GM23338 (cell line): Measurements from ENCODE around the gene PCLAF. TPM values are rescaled to one million over a fixed set of nuclear protein-coding genes. Genes with fewer than 3 reads are reported as not detected.

Experiments
- ATAC-seq: fragments of 200-7000 bp; cut with Tn5 transposase; 3 replicates; pipeline ENCODE4 v1.9.1; 2020
- DNase-seq: peaks from one replicate; pipeline ENCODE4 v3.0.0-alpha.2; 2015; ENCODE audit warnings: low spot score
- H2AFZ ChIP-seq: fragments of 200-600 bp; sonication (generic); 2 replicates; pipeline ENCODE4 v1.8.0; 2016; ENCODE audit warnings: antibody characterized with exemption, mild to moderate bottlenecking, moderate library complexity
- H3F3A ChIP-seq: fragments of 200-600 bp; sonication (generic); replicated peaks from 2 replicates; pipeline ENCODE4 v1.8.0; 2017; ENCODE audit warnings: antibody characterized with exemption, mixed run types, low read depth
- H3K27ac ChIP-seq: fragments of 200-600 bp; sonication (generic); 2 replicates; pipeline ENCODE4 v1.6.1; 2016; ENCODE audit warnings: low read depth
- H3K27me3 ChIP-seq: fragments of 200-600 bp; sonication (generic); 2 replicates; pipeline ENCODE4 v1.8.0; 2016; ENCODE audit warnings: mild to moderate bottlenecking, mixed run types, moderate library complexity; ENCODE audit not compliant: insufficient read depth
- H3K36me3 ChIP-seq: fragments of 200-600 bp; sonication (generic); 2 replicates; pipeline ENCODE4 v1.8.0; 2016; ENCODE audit warnings: mild to moderate bottlenecking; ENCODE audit not compliant: insufficient read depth
- H3K4me1 ChIP-seq: fragments of 200-600 bp; sonication (generic); 2 replicates; pipeline ENCODE4 v1.8.0; 2016; ENCODE audit warnings: mild to moderate bottlenecking, moderate library complexity; ENCODE audit not compliant: insufficient read depth
- H3K4me2 ChIP-seq: fragments of 200-600 bp; sonication (generic); 2 replicates; pipeline ENCODE4 v1.7.1; 2017; ENCODE audit warnings: mixed run types
- H3K4me3 ChIP-seq: fragments of 200-600 bp; sonication (generic); 2 replicates; pipeline ENCODE4 v1.6.1; 2016; ENCODE audit warnings: mixed run types
- H3K79me2 ChIP-seq: fragments of 200-600 bp; sonication (generic); replicated peaks from 2 replicates; pipeline ENCODE4 v1.8.0; 2017; ENCODE audit warnings: mild to moderate bottlenecking; ENCODE audit not compliant: insufficient read depth
- H3K9me2 ChIP-seq: fragments of 200-600 bp; sonication (generic); 2 replicates; pipeline ENCODE4 v1.8.0; 2017; ENCODE audit not compliant: insufficient read depth
- H4K20me1 ChIP-seq: fragments of 200-600 bp; sonication (generic); replicated peaks from 2 replicates; pipeline ENCODE4 v1.8.0; 2017; ENCODE audit warnings: mild to moderate bottlenecking; ENCODE audit not compliant: insufficient read depth
- H3K27ac Mint-ChIP-seq: 2 replicates; pipeline ENCODE4 v1.8.0; 2020; ENCODE audit warnings: inconsistent platforms, mild to moderate bottlenecking, moderate library complexity, mixed read lengths
- H3K27me3 Mint-ChIP-seq: 3 replicates; pipeline ENCODE4 v1.8.0; 2022; ENCODE audit warnings: low read depth, mild to moderate bottlenecking, moderate library complexity, mixed read lengths, inconsistent platforms; ENCODE audit not compliant: insufficient read depth, poor library complexity
- H3K36me3 Mint-ChIP-seq: 3 replicates; pipeline ENCODE4 v1.8.0; 2021; ENCODE audit warnings: low read depth, mild to moderate bottlenecking, inconsistent platforms, moderate library complexity, mixed read lengths
- H3K4me1 Mint-ChIP-seq: 3 replicates; pipeline ENCODE4 v1.8.0; 2020; ENCODE audit warnings: mild to moderate bottlenecking, inconsistent platforms, mixed read lengths
- H3K4me3 Mint-ChIP-seq: 3 replicates; pipeline ENCODE4 v1.8.0; 2021; ENCODE audit warnings: moderate library complexity, mild to moderate bottlenecking, inconsistent platforms, mixed read lengths
- H3K9me3 Mint-ChIP-seq: 3 replicates; pipeline ENCODE4 v1.8.0; 2020; ENCODE audit warnings: moderate library complexity, mild to moderate bottlenecking, inconsistent platforms, mixed read lengths
- CREB1 ChIP-seq: fragments of 250-450 bp; sonication (Bioruptor Pico); IDR thresholded peaks from 2 replicates; pipeline ENCODE4 v1.5.0; 2020; ENCODE audit warnings: low read depth, mild to moderate bottlenecking, moderate library complexity
- EZH2 ChIP-seq: fragments of 200-600 bp; sonication (generic); IDR thresholded peaks from one replicate; pipeline ENCODE4 v1.8.0; 2017; ENCODE audit warnings: antibody characterized with exemption, mild to moderate bottlenecking, low read depth; ENCODE audit not compliant: unreplicated experiment
- EZH2phosphoT487 ChIP-seq: fragments of 200-600 bp; sonication (generic); IDR thresholded peaks from one replicate; pipeline ENCODE4 v1.8.1; 2018; ENCODE audit warnings: antibody characterized with exemption; ENCODE audit not compliant: unreplicated experiment
- JUNB ChIP-seq: IDR thresholded peaks from one replicate; pipeline ENCODE4 v1.6.1; 2016; ENCODE audit warnings: antibody characterized with exemption; ENCODE audit not compliant: unreplicated experiment
- NANOG ChIP-seq: IDR thresholded peaks from 2 replicates; pipeline ENCODE4 v1.6.1; 2016; ENCODE audit warnings: antibody characterized with exemption, borderline replicate concordance
- POLR2AphosphoS5 ChIP-seq: IDR thresholded peaks from 2 replicates; pipeline ENCODE4 v1.6.1; 2016; ENCODE audit warnings: antibody characterized with exemption, low read depth
- STAT1 ChIP-seq: IDR thresholded peaks from one replicate; pipeline ENCODE4 v1.6.1; 2016; ENCODE audit warnings: antibody characterized with exemption; ENCODE audit not compliant: unreplicated experiment
- ZNF114 ChIP-seq: fragments of 250-450 bp; sonication (Bioruptor Pico); IDR thresholded peaks from 2 replicates; pipeline ENCODE4 v1.5.0; 2020; ENCODE audit warnings: mild to moderate bottlenecking, moderate library complexity
- ZNF331 ChIP-seq: fragments of 250-450 bp; sonication (Bioruptor Pico); IDR thresholded peaks from 2 replicates; pipeline ENCODE4 v1.5.0; 2020; ENCODE audit warnings: low read depth, mild to moderate bottlenecking, moderate library complexity
- polyA plus RNA-seq: library from polyadenylated mRNA; unstranded; fragments of >200 nt; fragmentation: Nextera tagmentation; extraction: Ambion mirVana; gene quantifications from 2 replicates; pipeline ENCODE4 v1.2.1, GENCODE V29; 2016
- total RNA-seq: library from RNA; depleted of rRNA; stranded (reverse); fragments of >200 nt; shearing (Covaris generic); gene quantifications from 2 replicates; pipeline ENCODE4 v1.2.3, GENCODE V29; 2014
- TF ChIP-seq, protein P1 (sequence below), 2 experiments: fragments of 200-600 bp in 1 of 2; sonication (generic) in 1 of 2; conservative IDR thresholded peaks; 2 replicates each; pipeline versions ENCODE4 v1.5.1 to v1.6.1; 2016 to 2017; ENCODE audit warnings: antibody characterized with exemption in 2 of 2, low read depth in 2 of 2, mild to moderate bottlenecking in 2 of 2, moderate library complexity in 1 of 2
- TF ChIP-seq, protein P2 (sequence below): IDR thresholded peaks from 2 replicates; pipeline ENCODE4 v1.6.1; 2016; ENCODE audit warnings: antibody characterized with exemption
- TF ChIP-seq, protein P3 (sequence below): fragments of 250-450 bp; sonication (Bioruptor Pico); IDR thresholded peaks from 2 replicates; pipeline ENCODE4 v1.5.0; 2020; ENCODE audit warnings: mild to moderate bottlenecking, moderate library complexity
- TF ChIP-seq, protein P4 (sequence below): IDR thresholded peaks from one replicate; pipeline ENCODE4 v1.6.1; 2018; ENCODE audit warnings: antibody characterized with exemption; ENCODE audit not compliant: unreplicated experiment

PCLAF gene
- total and polyA plus RNA-seq, 2 experiments from 2014 or later, result 48.9 to 206 TPM

DNA sequence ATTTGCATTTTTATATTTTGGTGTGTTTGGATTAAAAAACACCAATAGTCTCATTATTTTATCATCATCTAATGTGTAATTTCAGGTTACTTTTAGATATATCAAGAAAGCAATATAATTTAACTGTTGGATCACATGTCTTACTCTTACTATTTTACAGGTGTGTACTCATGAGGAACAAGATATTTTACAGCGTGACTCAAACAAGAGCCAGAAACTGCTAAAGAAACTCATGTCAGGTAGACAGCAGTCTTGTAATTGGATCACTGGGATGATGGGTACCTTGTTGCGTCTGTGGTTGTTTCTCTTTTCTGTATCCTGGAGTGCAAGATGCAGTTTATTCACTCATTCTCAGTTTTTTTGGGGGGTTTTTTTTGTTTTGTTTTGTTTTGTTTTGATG lies 19.3 kb upstream of the PCLAF start:
- Mint-ChIP-seq H3K9me3 (no peaks in the 10 kb centered on the region), H3K27ac (no peak overlapping the region), H3K4me1 (no peaks in the 10 kb centered on the region), H3K27me3 (no peaks in the 10 kb centered on the region), H3K4me3 (no peak overlapping the region), H3K36me3 (peaks cover 37% of the 10 kb centered on the region)
- DNase-seq (no peak), ATAC-seq (no peak)
- Histone ChIP-seq H3K4me3 (no peak overlapping the region), H3K9me2 (no peaks in the 10 kb centered on the region), H3K4me2 (no peak overlapping the region), H3F3A (no peaks in the 10 kb centered on the region), H3K27me3 (no peaks in the 10 kb centered on the region), H4K20me1 (no peaks in the 10 kb centered on the region), H3K36me3 (peaks cover 15% of the 10 kb centered on the region), H2AFZ (no peak overlapping the region), H3K79me2 (no peaks in the 10 kb centered on the region), H3K4me1 (no peaks in the 10 kb centered on the region), H3K27ac (no peak overlapping the region)
- TF ChIP-seq ZNF114 (CRISPR knock-in tag), result no peak
- TF ChIP-seq, protein P1, sequence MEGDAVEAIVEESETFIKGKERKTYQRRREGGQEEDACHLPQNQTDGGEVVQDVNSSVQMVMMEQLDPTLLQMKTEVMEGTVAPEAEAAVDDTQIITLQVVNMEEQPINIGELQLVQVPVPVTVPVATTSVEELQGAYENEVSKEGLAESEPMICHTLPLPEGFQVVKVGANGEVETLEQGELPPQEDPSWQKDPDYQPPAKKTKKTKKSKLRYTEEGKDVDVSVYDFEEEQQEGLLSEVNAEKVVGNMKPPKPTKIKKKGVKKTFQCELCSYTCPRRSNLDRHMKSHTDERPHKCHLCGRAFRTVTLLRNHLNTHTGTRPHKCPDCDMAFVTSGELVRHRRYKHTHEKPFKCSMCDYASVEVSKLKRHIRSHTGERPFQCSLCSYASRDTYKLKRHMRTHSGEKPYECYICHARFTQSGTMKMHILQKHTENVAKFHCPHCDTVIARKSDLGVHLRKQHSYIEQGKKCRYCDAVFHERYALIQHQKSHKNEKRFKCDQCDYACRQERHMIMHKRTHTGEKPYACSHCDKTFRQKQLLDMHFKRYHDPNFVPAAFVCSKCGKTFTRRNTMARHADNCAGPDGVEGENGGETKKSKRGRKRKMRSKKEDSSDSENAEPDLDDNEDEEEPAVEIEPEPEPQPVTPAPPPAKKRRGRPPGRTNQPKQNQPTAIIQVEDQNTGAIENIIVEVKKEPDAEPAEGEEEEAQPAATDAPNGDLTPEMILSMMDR (conservative IDR thresholded peaks at IDR 0.05; ENCODE audit: low read depth in 2 of 2), result no peak
- TF ChIP-seq STAT1, result no peak
- TF ChIP-seq NANOG, result no peak
- no peak for TF ChIP-seq EZH2
- TF ChIP-seq, protein P2, sequence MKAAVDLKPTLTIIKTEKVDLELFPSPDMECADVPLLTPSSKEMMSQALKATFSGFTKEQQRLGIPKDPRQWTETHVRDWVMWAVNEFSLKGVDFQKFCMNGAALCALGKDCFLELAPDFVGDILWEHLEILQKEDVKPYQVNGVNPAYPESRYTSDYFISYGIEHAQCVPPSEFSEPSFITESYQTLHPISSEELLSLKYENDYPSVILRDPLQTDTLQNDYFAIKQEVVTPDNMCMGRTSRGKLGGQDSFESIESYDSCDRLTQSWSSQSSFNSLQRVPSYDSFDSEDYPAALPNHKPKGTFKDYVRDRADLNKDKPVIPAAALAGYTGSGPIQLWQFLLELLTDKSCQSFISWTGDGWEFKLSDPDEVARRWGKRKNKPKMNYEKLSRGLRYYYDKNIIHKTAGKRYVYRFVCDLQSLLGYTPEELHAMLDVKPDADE, result no peak
- TF ChIP-seq ZNF331, result no peak
- TF ChIP-seq, protein P3, sequence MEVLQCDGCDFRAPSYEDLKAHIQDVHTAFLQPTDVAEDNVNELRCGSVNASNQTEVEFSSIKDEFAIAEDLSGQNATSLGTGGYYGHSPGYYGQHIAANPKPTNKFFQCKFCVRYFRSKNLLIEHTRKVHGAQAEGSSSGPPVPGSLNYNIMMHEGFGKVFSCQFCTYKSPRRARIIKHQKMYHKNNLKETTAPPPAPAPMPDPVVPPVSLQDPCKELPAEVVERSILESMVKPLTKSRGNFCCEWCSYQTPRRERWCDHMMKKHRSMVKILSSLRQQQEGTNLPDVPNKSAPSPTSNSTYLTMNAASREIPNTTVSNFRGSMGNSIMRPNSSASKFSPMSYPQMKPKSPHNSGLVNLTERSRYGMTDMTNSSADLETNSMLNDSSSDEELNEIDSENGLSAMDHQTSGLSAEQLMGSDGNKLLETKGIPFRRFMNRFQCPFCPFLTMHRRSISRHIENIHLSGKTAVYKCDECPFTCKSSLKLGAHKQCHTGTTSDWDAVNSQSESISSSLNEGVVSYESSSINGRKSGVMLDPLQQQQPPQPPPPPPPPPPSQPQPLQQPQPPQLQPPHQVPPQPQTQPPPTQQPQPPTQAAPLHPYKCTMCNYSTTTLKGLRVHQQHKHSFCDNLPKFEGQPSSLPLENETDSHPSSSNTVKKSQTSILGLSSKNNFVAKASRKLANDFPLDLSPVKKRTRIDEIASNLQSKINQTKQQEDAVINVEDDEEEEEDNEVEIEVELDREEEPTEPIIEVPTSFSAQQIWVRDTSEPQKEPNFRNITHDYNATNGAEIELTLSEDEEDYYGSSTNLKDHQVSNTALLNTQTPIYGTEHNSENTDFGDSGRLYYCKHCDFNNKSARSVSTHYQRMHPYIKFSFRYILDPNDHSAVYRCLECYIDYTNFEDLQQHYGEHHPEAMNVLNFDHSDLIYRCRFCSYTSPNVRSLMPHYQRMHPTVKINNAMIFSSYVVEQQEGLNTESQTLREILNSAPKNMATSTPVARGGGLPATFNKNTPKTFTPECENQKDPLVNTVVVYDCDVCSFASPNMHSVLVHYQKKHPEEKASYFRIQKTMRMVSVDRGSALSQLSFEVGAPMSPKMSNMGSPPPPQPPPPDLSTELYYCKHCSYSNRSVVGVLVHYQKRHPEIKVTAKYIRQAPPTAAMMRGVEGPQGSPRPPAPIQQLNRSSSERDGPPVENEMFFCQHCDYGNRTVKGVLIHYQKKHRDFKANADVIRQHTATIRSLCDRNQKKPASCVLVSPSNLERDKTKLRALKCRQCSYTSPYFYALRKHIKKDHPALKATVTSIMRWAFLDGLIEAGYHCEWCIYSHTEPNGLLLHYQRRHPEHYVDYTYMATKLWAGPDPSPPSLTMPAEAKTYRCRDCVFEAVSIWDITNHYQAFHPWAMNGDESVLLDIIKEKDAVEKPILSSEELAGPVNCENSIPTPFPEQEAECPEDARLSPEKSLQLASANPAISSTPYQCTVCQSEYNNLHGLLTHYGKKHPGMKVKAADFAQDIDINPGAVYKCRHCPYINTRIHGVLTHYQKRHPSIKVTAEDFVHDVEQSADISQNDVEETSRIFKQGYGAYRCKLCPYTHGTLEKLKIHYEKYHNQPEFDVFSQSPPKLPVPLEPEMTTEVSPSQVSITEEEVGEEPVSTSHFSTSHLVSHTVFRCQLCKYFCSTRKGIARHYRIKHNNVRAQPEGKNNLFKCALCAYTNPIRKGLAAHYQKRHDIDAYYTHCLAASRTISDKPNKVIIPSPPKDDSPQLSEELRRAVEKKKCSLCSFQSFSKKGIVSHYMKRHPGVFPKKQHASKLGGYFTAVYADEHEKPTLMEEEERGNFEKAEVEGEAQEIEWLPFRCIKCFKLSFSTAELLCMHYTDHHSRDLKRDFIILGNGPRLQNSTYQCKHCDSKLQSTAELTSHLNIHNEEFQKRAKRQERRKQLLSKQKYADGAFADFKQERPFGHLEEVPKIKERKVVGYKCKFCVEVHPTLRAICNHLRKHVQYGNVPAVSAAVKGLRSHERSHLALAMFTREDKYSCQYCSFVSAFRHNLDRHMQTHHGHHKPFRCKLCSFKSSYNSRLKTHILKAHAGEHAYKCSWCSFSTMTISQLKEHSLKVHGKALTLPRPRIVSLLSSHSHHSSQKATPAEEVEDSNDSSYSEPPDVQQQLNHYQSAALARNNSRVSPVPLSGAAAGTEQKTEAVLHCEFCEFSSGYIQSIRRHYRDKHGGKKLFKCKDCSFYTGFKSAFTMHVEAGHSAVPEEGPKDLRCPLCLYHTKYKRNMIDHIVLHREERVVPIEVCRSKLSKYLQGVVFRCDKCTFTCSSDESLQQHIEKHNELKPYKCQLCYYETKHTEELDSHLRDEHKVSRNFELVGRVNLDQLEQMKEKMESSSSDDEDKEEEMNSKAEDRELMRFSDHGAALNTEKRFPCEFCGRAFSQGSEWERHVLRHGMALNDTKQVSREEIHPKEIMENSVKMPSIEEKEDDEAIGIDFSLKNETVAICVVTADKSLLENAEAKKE (CRISPR knock-in tag), result no peak
- TF ChIP-seq CREB1 (CRISPR knock-in tag), result no peak
- no peak for TF ChIP-seq EZH2phosphoT487
- no peak for TF ChIP-seq POLR2AphosphoS5
- TF ChIP-seq JUNB, result no peak
- TF ChIP-seq, protein P4, sequence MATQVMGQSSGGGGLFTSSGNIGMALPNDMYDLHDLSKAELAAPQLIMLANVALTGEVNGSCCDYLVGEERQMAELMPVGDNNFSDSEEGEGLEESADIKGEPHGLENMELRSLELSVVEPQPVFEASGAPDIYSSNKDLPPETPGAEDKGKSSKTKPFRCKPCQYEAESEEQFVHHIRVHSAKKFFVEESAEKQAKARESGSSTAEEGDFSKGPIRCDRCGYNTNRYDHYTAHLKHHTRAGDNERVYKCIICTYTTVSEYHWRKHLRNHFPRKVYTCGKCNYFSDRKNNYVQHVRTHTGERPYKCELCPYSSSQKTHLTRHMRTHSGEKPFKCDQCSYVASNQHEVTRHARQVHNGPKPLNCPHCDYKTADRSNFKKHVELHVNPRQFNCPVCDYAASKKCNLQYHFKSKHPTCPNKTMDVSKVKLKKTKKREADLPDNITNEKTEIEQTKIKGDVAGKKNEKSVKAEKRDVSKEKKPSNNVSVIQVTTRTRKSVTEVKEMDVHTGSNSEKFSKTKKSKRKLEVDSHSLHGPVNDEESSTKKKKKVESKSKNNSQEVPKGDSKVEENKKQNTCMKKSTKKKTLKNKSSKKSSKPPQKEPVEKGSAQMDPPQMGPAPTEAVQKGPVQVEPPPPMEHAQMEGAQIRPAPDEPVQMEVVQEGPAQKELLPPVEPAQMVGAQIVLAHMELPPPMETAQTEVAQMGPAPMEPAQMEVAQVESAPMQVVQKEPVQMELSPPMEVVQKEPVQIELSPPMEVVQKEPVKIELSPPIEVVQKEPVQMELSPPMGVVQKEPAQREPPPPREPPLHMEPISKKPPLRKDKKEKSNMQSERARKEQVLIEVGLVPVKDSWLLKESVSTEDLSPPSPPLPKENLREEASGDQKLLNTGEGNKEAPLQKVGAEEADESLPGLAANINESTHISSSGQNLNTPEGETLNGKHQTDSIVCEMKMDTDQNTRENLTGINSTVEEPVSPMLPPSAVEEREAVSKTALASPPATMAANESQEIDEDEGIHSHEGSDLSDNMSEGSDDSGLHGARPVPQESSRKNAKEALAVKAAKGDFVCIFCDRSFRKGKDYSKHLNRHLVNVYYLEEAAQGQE, result no peak
